ENCODE data around the gene MTRFR.
"Not testable (repeated sequence)": the region's sequence is repeated elsewhere in the genome, so short reads cannot be mapped to it uniquely, and the experiment has no call there.

The MTRFR gene

GRCh38 chr12:123248129-123248528, 14.9 kb downstream of the MTRFR start:
- H3K9me3 ChIP-seq (ENCODE audit: control insufficient read depth, low read length); H3K4me3 ChIP-seq (ENCODE audit: insufficient read depth, low read depth, low read length, poor library complexity, severe bottlenecking); H3K36me3 ChIP-seq (ENCODE audit: control insufficient read depth, insufficient read depth, low read length); H3K4me1 ChIP-seq (ENCODE audit: control insufficient read depth, insufficient read depth, low read length, poor library complexity, severe bottlenecking); DNase-seq; H3K27ac ChIP-seq (ENCODE audit: insufficient read depth, low read length, poor library complexity, severe bottlenecking); H3K27me3 ChIP-seq (replicated peaks; ENCODE audit: control insufficient read depth, insufficient read depth, low read length, poor library complexity, severe bottlenecking): not testable (repeated sequence)

GRCh38 chr12:123248996-123249741, 15.9 kb downstream of the MTRFR start:
- H3K4me1 ChIP-seq (ENCODE audit: control insufficient read depth, insufficient read depth, low read length, poor library complexity, severe bottlenecking); H3K27me3 ChIP-seq (replicated peaks; ENCODE audit: control insufficient read depth, insufficient read depth, low read length, poor library complexity, severe bottlenecking); DNase-seq; H3K36me3 ChIP-seq (ENCODE audit: control insufficient read depth, insufficient read depth, low read length); H3K4me3 ChIP-seq (ENCODE audit: insufficient read depth, low read depth, low read length, poor library complexity, severe bottlenecking); H3K9me3 ChIP-seq (ENCODE audit: control insufficient read depth, low read length); H3K27ac ChIP-seq (ENCODE audit: insufficient read depth, low read length, poor library complexity, severe bottlenecking): not testable (repeated sequence)

- no peak for DNase-seq
- H3K27me3 ChIP-seq (replicated peaks; ENCODE audit: control insufficient read depth, insufficient read depth, low read length, poor library complexity, severe bottlenecking): no peaks in the 10 kb centered on the region
- peaks cover 23% of the 10 kb centered on the region for H3K36me3 ChIP-seq (ENCODE audit: control insufficient read depth, insufficient read depth, low read length)
- no peaks in the 10 kb centered on the region for H3K9me3 ChIP-seq (ENCODE audit: control insufficient read depth, low read length)
- H3K4me1 ChIP-seq (ENCODE audit: control insufficient read depth, insufficient read depth, low read length, poor library complexity, severe bottlenecking): peaks cover 5% of the 10 kb centered on the region
- no peak overlapping the region for H3K27ac ChIP-seq (ENCODE audit: insufficient read depth, low read length, poor library complexity, severe bottlenecking)
- H3K4me3 ChIP-seq (ENCODE audit: insufficient read depth, low read depth, low read length, poor library complexity, severe bottlenecking): no peak overlapping the region
Measured at GRCh38 chr12:123250471-123251383, 17.5 kb downstream of the MTRFR start.

GRCh38 chr12:123251403-123252076, 18.3 kb downstream of the MTRFR start:
- Histone ChIP-seq H3K27ac (ENCODE audit: insufficient read depth, low read length, poor library complexity, severe bottlenecking) (no peak overlapping the region), H3K36me3 (ENCODE audit: control insufficient read depth, insufficient read depth, low read length) (peaks cover 31% of the 10 kb centered on the region), H3K4me1 (ENCODE audit: control insufficient read depth, insufficient read depth, low read length, poor library complexity, severe bottlenecking) (peaks cover 5% of the 10 kb centered on the region), H3K4me3 (ENCODE audit: insufficient read depth, low read depth, low read length, poor library complexity, severe bottlenecking) (no peak overlapping the region), H3K9me3 (ENCODE audit: control insufficient read depth, low read length) (no peaks in the 10 kb centered on the region), H3K27me3 (replicated peaks; ENCODE audit: control insufficient read depth, insufficient read depth, low read length, poor library complexity, severe bottlenecking) (no peaks in the 10 kb centered on the region)
- DNase-seq: no peak

- peaks cover 39% of the 10 kb centered on the region for H3K36me3 ChIP-seq (ENCODE audit: control insufficient read depth, insufficient read depth, low read length)
- not testable (repeated sequence) for DNase-seq; H3K27me3 ChIP-seq (replicated peaks; ENCODE audit: control insufficient read depth, insufficient read depth, low read length, poor library complexity, severe bottlenecking); H3K4me1 ChIP-seq (ENCODE audit: control insufficient read depth, insufficient read depth, low read length, poor library complexity, severe bottlenecking); H3K4me3 ChIP-seq (ENCODE audit: insufficient read depth, low read depth, low read length, poor library complexity, severe bottlenecking); H3K27ac ChIP-seq (ENCODE audit: insufficient read depth, low read length, poor library complexity, severe bottlenecking); H3K9me3 ChIP-seq (ENCODE audit: control insufficient read depth, low read length)
Measured at GRCh38 chr12:123252365-123252764, 19.1 kb downstream of the MTRFR start.

GRCh38 chr12:123253641-123254459, 20.6 kb downstream of the MTRFR start:
- H3K9me3 ChIP-seq (ENCODE audit: control insufficient read depth, low read length): no peaks in the 10 kb centered on the region
- H3K27ac ChIP-seq (ENCODE audit: insufficient read depth, low read length, poor library complexity, severe bottlenecking): peak overlapping the region; percentile 18
- no peak overlapping the region for H3K4me3 ChIP-seq (ENCODE audit: insufficient read depth, low read depth, low read length, poor library complexity, severe bottlenecking)
- H3K36me3 ChIP-seq (ENCODE audit: control insufficient read depth, insufficient read depth, low read length): peaks cover 51% of the 10 kb centered on the region
- peaks cover 5% of the 10 kb centered on the region for H3K4me1 ChIP-seq (ENCODE audit: control insufficient read depth, insufficient read depth, low read length, poor library complexity, severe bottlenecking)
- H3K27me3 ChIP-seq (replicated peaks; ENCODE audit: control insufficient read depth, insufficient read depth, low read length, poor library complexity, severe bottlenecking): no peaks in the 10 kb centered on the region
- DNase-seq: no peak

- Histone ChIP-seq H3K27me3 (replicated peaks; ENCODE audit: control insufficient read depth, insufficient read depth, low read length, poor library complexity, severe bottlenecking) (no peaks in the 10 kb centered on the region), H3K27ac (ENCODE audit: insufficient read depth, low read length, poor library complexity, severe bottlenecking) (no peak overlapping the region), H3K4me1 (ENCODE audit: control insufficient read depth, insufficient read depth, low read length, poor library complexity, severe bottlenecking) (peaks cover 5% of the 10 kb centered on the region), H3K9me3 (ENCODE audit: control insufficient read depth, low read length) (no peaks in the 10 kb centered on the region), H3K36me3 (ENCODE audit: control insufficient read depth, insufficient read depth, low read length) (peaks cover 51% of the 10 kb centered on the region), H3K4me3 (ENCODE audit: insufficient read depth, low read depth, low read length, poor library complexity, severe bottlenecking) (no peak overlapping the region)
- no peak for DNase-seq
Measured at GRCh38 chr12:123254853-123255446, 21.7 kb downstream of the MTRFR start.

- no peak overlapping the region for H3K4me3 ChIP-seq (ENCODE audit: insufficient read depth, low read depth, low read length, poor library complexity, severe bottlenecking)
- H3K4me1 ChIP-seq (ENCODE audit: control insufficient read depth, insufficient read depth, low read length, poor library complexity, severe bottlenecking): no peaks in the 10 kb centered on the region
- H3K36me3 ChIP-seq (ENCODE audit: control insufficient read depth, insufficient read depth, low read length): peaks cover 47% of the 10 kb centered on the region
- H3K27ac ChIP-seq (ENCODE audit: insufficient read depth, low read length, poor library complexity, severe bottlenecking): no peak overlapping the region
- no peaks in the 10 kb centered on the region for H3K27me3 ChIP-seq (replicated peaks; ENCODE audit: control insufficient read depth, insufficient read depth, low read length, poor library complexity, severe bottlenecking)
- no peaks in the 10 kb centered on the region for H3K9me3 ChIP-seq (ENCODE audit: control insufficient read depth, low read length)
- no peak for DNase-seq
Measured at GRCh38 chr12:123258593-123258992, 25.4 kb downstream of the MTRFR start.

GRCh38 chr12:123260081-123260480, 26.8 kb downstream of the MTRFR start:
- Histone ChIP-seq H3K36me3 (ENCODE audit: control insufficient read depth, insufficient read depth, low read length) (peaks cover 32% of the 10 kb centered on the region), H3K4me1 (ENCODE audit: control insufficient read depth, insufficient read depth, low read length, poor library complexity, severe bottlenecking) (no peaks in the 10 kb centered on the region), H3K9me3 (ENCODE audit: control insufficient read depth, low read length) (no peaks in the 10 kb centered on the region), H3K4me3 (ENCODE audit: insufficient read depth, low read depth, low read length, poor library complexity, severe bottlenecking) (no peak overlapping the region), H3K27ac (ENCODE audit: insufficient read depth, low read length, poor library complexity, severe bottlenecking) (no peak overlapping the region), H3K27me3 (replicated peaks; ENCODE audit: control insufficient read depth, insufficient read depth, low read length, poor library complexity, severe bottlenecking) (no peaks in the 10 kb centered on the region)
- no peak for DNase-seq
